Calu3 (cell line): ENCODE results near the gene PSORS1C2. TPM values are rescaled to one million over a fixed set of nuclear protein-coding genes. Genes with fewer than 3 reads are reported as not detected.
A peak's percentile ranks its signal among the peaks of the same experiment; 100 is the strongest.

ENCODE experiments used
- BruUV-seq: library from RNA; stranded (reverse); fragments of 400-500 nt; replicated peaks from 2 replicates; lab custom pipeline; 2021; lab: Mats Ljungman, UMichigan
- CTCF ChIA-PET: fragments of 300-600 bp; sonication (Branson Sonifier 250); formaldehyde crosslinking; loops from one replicate; lab custom pipeline; 2022; ENCODE audit warnings: antibody characterized with exemption; lab: Charles Lee
- DNase-seq: peaks from one replicate; pipeline ENCODE4 v3.0.0; 2022
- H3K27ac Mint-ChIP-seq: one replicate; pipeline ENCODE4 v1.8.0; 2022; ENCODE audit warnings: mixed read lengths; ENCODE audit not compliant: unreplicated experiment
- H3K27me3 Mint-ChIP-seq: one replicate; pipeline ENCODE4 v1.8.0; 2022; ENCODE audit warnings: mixed read lengths; ENCODE audit not compliant: unreplicated experiment
- H3K36me3 Mint-ChIP-seq: one replicate; pipeline ENCODE4 v1.8.0; 2022; ENCODE audit warnings: mild to moderate bottlenecking, moderate library complexity, mixed read lengths; ENCODE audit not compliant: insufficient read depth, unreplicated experiment
- H3K4me1 Mint-ChIP-seq: one replicate; pipeline ENCODE4 v1.8.0; 2022; ENCODE audit warnings: mild to moderate bottlenecking, low read depth, mixed read lengths; ENCODE audit not compliant: unreplicated experiment
- H3K4me3 Mint-ChIP-seq: one replicate; pipeline ENCODE4 v1.8.0; 2022; ENCODE audit warnings: mild to moderate bottlenecking, low read depth, moderate library complexity, mixed read lengths; ENCODE audit not compliant: unreplicated experiment
- H3K9me3 Mint-ChIP-seq: one replicate; pipeline ENCODE4 v1.8.0; 2022; ENCODE audit warnings: low read depth, mixed read lengths; ENCODE audit not compliant: unreplicated experiment
- intact Hi-C: fragments of 100-400 bp; cut with micrococcal nuclease; formaldehyde crosslinking; loops from one replicate; pipeline ENCODE4 v1.10.0; 2022; ENCODE audit not compliant: unreplicated experiment
- total RNA-seq: library from RNA; stranded (reverse); gene quantifications from 2 replicates; pipeline ENCODE4 v1.2.3, GENCODE V29; 2022
- TF ChIP-seq, protein P1 (sequence below): fragments of 200-600 bp; IDR thresholded peaks from one replicate; pipeline ENCODE4 v1.8.0; 2022; ENCODE audit warnings: antibody characterized with exemption; ENCODE audit not compliant: unreplicated experiment

Gene PSORS1C2
- total RNA-seq, 1 experiment from 2014 or later, result not detected

DNA sequence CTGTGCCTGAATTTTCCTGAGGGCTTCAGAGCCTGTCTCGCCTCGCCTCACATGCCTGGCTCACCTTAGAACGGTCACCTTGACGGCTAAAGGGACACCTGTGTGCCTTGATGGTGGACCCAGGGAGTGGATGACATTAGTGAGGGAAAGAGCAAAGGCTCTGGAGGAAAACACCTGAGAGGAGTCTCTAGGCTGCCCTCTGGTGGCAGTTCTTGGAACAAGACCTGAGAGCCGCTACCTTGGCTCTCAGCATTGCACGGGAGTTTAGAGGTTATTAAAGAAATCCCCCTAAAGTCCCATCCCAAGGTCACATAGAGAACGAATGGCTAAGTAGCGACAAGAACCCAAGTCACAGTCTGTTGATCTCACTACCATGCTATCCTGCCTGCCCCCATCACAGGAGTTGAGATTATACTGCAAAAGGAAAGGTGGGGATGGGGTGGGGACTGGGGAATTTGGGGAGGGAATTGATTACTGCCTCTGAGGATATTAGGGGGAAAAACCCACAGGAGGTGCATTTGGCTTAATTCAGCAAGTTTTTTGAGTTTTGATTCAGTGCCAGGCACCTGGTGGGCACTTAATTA, 10.7 kb downstream of the PSORS1C2 start:
- Mint-ChIP-seq H3K27ac (peak overlapping the region; percentile 45), H3K36me3 (peaks cover 33% of the 10 kb centered on the region), H3K4me3 (no peak overlapping the region), H3K9me3 (no peaks in the 10 kb centered on the region), H3K27me3 (no peaks in the 10 kb centered on the region), H3K4me1 (peaks cover 50% of the 10 kb centered on the region)
- DNase-seq, result peak; percentile 92
- intact Hi-C loops, result loop anchor here (2.0 to 5.0 kb wide), 2 partner anchors 41 to 211 kb away; no protein-coding TSS in a partner anchor
- TF ChIP-seq, protein P1, sequence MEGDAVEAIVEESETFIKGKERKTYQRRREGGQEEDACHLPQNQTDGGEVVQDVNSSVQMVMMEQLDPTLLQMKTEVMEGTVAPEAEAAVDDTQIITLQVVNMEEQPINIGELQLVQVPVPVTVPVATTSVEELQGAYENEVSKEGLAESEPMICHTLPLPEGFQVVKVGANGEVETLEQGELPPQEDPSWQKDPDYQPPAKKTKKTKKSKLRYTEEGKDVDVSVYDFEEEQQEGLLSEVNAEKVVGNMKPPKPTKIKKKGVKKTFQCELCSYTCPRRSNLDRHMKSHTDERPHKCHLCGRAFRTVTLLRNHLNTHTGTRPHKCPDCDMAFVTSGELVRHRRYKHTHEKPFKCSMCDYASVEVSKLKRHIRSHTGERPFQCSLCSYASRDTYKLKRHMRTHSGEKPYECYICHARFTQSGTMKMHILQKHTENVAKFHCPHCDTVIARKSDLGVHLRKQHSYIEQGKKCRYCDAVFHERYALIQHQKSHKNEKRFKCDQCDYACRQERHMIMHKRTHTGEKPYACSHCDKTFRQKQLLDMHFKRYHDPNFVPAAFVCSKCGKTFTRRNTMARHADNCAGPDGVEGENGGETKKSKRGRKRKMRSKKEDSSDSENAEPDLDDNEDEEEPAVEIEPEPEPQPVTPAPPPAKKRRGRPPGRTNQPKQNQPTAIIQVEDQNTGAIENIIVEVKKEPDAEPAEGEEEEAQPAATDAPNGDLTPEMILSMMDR, result peak; percentile 99
- no TSS peak for BruUV-seq
- CTCF ChIA-PET, result interaction anchor here (0.7 to 2.8 kb wide), 5 partner anchors 13 to 64 kb away, joined by 3 to 11 read pairs (median 4); partner anchors contain the start of gene PSORS1C1

DNA sequence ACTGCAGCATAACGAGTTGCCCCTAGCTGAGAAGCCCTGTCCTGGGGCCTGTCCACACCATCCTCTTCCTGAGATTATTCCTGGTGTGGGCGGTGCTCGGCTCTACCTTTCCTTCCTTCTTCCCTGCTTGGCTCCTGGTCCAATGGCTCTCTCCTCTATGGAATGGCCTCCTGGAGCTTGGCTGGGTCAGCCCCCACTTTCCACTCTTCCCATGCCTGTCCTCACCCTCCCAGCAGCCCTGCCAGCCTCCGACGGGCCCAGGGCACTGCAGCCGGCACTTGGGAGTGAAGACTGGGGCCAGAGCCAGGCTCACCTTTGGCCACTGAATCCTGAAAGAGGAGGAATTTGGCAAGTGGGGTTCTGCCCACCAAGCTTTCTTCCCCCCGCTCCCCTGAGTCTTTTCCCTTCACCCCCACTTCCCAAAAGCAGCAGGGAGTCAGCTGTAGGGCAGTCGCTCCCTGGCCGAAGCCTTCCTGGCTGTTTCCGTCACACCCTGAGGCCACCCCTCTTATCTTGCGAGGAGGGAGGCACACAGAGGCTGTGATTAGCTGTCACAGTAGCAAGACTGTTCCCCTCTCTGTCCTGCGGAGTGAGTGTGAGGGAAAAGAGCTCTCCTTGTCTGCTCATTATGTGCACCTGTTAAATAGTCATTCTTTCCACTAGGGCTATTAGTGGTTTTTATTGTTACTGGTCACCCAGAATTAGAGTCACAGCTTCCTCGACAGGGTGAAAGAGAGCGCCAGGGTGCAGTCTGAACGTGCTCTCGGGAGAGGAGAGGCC, 12.3 kb downstream of the PSORS1C2 start:
- peak overlapping the region; percentile 56 for H3K27ac Mint-ChIP-seq
- intact Hi-C loops, result loop anchor here (5.0 kb wide), 1 partner anchor 209 kb away; no protein-coding TSS in a partner anchor

GRCh38 chr6:31125586-31126363, 13.1 kb downstream of the PSORS1C2 start:
- CTCF ChIA-PET, result interaction anchor here (0.6 to 3.7 kb wide), 13 partner anchors 10 to 241 kb away, joined by 3 to 20 read pairs (median 5); partner anchors contain the start of genes PSORS1C1 and TCF19
- DNase-seq, result peak; percentile 67
- Mint-ChIP-seq H3K4me1 (peaks cover 59% of the 10 kb centered on the region), H3K9me3 (no peaks in the 10 kb centered on the region), H3K27me3 (no peaks in the 10 kb centered on the region), H3K36me3 (peaks cover 41% of the 10 kb centered on the region), H3K27ac (peak overlapping the region; percentile 56), H3K4me3 (peak overlapping the region; percentile 15)
- TF ChIP-seq, protein P1, result no peak
- BruUV-seq, result no TSS peak
- intact Hi-C loops, result loop anchor here (5.0 kb wide), 1 partner anchor 208 kb away; no protein-coding TSS in a partner anchor

More for the DNA sequence above, 12.3 kb downstream of the PSORS1C2 start:
- no peaks in the 10 kb centered on the region for H3K9me3 Mint-ChIP-seq
- no peak for DNase-seq
- CTCF ChIA-PET, result interaction anchor here (0.7 to 3.7 kb wide), 8 partner anchors 11 to 231 kb away, joined by 3 to 20 read pairs (median 6); partner anchors contain the start of genes PSORS1C1 and TCF19
- H3K27me3 Mint-ChIP-seq, result no peaks in the 10 kb centered on the region
- H3K4me3 Mint-ChIP-seq, result peak overlapping the region; percentile 10
- no TSS peak for BruUV-seq
- TF ChIP-seq, protein P1, result no peak
- H3K4me1 Mint-ChIP-seq, result peaks cover 59% of the 10 kb centered on the region
- peaks cover 41% of the 10 kb centered on the region for H3K36me3 Mint-ChIP-seq

GRCh38 chr6:31125162-31125561, 13.7 kb downstream of the PSORS1C2 start:
- peaks cover 41% of the 10 kb centered on the region for H3K36me3 Mint-ChIP-seq
- H3K27me3 Mint-ChIP-seq, result no peaks in the 10 kb centered on the region
- peaks cover 59% of the 10 kb centered on the region for H3K4me1 Mint-ChIP-seq
- H3K9me3 Mint-ChIP-seq, result no peaks in the 10 kb centered on the region
- no TSS peak for BruUV-seq
- H3K27ac Mint-ChIP-seq, result peak overlapping the region; percentile 56
- H3K4me3 Mint-ChIP-seq, result peak overlapping the region; percentile 15
- peak; percentile 88 for DNase-seq
- TF ChIP-seq, protein P1, result no peak
- intact Hi-C loops, result loop anchor here (5.0 kb wide), 1 partner anchor 208 kb away; no protein-coding TSS in a partner anchor
- CTCF ChIA-PET, result interaction anchor here (0.7 to 3.7 kb wide), 9 partner anchors 10 to 241 kb away, joined by 3 to 20 read pairs (median 4); partner anchors contain the start of gene PSORS1C1
